Stimulated activated CD4-positive, alpha-beta T cell treated with anti-CD3 and anti-CD28 coated beads, Interleukin-12 subunit alpha, Interleukin-12 subunit beta, amount 100 ng/mL, for 4 hours (primary cell): ENCODE results near the gene HSPA12B.
A peak's percentile ranks its signal among the peaks of the same experiment; 100 is the strongest.

ENCODE experiments used
- DNase-seq: peaks from one replicate; pipeline ENCODE4 v3.0.0-alpha.2; 2020

HSPA12B gene

GRCh38 chr20:3749689-3750531 lies 17.4 kb downstream of the HSPA12B start:
- no peak for DNase-seq

DNA sequence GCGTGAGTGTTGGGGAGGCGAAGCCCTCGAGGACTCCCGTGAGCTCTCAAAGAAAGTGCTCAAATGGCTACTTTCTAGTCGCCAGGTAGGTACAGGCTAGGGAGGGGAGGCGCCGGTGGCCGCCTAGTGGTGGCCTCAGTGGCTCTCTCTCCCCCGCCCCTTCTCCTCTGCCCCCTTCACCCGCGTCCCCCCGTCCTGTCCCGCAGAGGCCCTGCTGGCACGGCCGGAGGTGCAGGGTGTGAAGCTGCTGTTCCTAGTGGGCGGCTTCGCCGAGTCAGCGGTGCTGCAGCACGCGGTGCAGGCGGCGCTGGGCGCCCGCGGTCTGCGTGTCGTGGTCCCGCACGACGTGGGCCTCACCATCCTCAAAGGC lies 18.8 kb downstream of the HSPA12B start:
- no peak for DNase-seq

GRCh38 chr20:3751675-3752385 lies 19.3 kb downstream of the HSPA12B start:
- peak; percentile 41 for DNase-seq

GRCh38 chr20:3752386-3752759 lies 19.9 kb downstream of the HSPA12B start:
- DNase-seq, result no peak

- DNase-seq, result peak; percentile 45
These were observed 20.6 kb downstream of the HSPA12B start for GRCh38 chr20:3753098-3753497.

GRCh38 chr20:3753501-3754275 lies 21.2 kb downstream of the HSPA12B start:
- no peak for DNase-seq

DNA sequence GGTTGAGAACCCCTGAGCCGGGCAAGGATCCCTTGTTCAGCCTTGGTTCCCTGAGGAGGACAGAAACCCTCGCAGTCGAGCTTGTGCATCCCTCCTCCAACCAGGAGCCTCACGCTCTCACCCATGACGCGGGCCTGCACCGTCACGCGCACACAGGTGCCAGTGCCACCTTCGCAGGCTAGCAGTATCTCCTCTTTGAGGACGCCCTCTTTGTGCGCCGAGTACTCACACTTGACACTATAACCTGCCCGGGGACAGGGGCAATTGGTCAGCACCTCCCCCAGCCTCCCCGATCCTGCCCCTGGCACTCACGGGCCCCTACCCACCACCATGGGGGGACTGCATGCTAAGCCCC lies 21.8 kb downstream of the HSPA12B start:
- no peak for DNase-seq

DNA sequence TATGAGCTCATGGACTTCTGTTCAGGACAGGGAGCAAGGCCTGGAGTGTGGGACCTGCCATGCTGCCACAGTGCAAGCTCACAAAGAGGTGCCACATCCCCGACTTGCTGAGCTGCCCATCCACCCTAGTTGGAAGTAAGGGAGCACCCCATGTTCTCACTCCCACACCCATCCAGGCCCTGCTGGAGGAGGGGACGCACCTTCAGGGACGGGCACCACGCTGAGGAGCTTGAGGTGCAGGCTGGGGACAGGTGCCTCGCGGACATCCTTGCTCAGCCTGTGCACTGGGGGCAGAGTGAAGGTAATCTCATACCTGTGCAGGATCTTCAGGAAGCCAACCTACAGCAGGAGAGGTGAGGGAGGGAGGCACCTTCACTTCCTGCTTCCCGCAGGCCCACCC lies 22.8 kb downstream of the HSPA12B start:
- DNase-seq, result no peak

DNA sequence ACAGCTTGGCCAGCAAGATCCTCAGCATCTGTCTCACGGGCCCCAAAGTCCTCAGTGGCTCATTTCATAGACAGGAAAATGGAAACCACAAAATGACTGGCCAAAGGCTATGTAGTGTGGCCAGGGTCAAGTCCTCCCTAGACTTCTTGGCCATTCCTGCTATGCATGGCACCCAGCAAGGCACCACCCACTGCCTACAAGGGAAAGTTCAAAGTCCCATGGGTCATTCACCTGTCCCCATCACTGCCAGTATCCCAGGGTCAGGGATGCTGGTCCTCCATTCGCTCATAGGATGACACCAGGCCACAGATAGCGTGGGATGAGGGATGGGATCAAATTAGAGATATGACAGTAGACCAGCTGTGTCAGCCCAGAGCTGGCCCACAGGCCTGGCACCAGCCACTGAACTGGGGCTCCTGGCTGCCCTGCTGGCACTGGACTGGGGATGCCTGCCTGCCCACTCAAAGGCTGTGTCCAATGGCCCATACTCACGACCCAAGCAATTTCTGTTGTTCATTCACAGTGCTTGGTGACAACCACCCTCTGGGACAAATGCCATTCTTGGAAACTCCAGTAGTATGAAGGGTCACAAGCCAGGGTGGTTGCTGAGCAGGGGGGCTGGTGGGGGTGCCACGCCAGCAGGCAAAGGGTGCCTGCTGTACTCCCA lies 23.5 kb downstream of the HSPA12B start:
- no peak for DNase-seq

DNA sequence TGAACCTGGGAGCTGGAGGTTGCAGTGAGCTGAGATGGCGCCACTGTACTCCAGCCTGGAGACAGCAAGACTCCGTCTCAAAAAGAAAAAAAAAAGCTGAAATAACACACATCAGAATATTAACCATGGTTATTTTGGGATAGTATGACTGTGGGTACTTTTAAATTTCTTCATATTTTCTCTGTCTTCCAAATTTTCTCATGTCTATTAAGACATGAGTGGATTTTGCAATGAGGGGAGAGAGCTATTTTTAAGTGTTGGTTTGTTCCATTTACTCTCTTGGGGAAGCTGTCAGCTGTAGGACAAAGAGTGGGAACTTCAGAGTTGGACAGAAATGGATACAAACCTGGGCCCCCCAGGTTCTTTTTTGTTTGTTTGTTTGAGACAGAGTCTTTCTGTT lies 24.8 kb downstream of the HSPA12B start:
- DNase-seq, result no peak

- no peak for DNase-seq
These were observed 26.1 kb downstream of the HSPA12B start for GRCh38 chr20:3758566-3758965.

DNA sequence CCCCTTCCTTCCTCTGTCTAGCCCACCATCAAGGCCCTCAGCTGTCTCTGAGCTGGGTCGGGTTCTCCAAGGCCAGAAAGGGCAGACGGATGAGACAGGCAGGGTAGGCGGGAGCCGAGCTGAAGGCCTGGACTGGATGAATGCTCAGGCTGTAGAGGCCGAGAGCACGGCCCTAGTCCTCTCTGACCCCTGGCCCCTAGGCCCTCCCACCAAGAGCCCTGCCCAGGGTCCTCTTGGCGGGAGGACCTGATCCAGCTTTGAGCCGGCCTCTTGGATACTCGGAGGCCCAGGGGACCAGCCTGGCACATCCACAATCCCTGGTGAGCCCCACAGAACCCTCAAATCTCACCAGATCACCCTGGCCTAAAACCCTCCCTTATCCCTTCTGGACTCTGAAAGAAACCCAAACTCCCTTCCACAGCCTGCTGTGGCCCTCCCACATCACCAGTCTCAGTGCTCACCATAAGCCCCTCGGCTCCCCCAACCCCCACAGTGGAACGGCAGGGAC lies 26.9 kb downstream of the HSPA12B start:
- DNase-seq, result no peak

DNA sequence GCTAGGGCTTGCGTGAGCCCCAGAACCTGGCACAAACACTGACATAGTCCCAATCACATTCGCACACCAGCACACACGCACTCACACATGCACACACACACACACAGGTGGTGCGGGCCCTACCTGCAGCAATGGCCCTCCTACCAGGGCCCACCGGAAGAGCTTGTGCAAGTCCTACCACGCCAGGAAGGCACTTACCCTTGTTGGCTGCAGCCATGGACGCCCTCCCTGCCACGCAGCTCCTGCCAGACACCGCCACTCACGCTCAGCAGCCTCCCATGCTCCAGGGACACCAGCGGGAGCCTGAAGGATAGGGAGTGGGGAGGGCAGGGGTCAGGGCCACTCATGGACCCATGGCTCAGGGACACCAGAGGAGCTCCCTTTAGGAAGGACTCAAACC lies 27.4 kb downstream of the HSPA12B start:
- DNase-seq, result no peak

DNA sequence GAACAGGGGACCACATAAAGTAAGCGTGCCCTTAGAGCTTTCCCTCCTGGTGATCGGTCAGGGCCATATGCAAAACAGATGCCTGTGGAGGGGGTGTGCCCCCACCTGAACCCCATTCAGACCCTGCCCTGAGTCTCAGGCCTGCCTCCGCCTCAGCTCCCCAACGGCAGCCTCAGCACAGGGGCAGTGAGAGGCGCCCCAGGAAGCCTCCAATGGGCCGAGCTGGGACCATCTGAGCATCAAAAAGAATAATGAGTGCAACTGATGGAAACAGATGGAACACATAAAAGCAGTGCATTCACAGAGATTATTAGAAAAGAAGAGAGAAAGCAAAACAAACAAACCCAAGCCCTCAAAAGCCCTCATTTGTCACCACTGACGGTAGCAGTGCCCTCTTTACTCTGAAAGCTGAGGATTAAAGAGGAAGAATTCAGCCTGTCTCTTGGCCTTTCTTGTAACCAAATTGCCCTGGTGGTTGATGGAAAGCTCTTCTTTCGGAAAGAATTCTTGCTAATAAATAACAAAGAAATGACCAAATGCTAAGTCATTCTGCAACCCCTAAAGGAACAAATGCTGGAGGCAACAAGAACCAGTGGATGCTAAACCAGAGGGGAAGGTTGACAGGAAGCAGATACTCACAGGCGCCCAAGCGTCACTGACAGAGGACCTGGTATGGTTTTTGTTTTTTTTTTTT lies 28.3 kb downstream of the HSPA12B start:
- no peak for DNase-seq

DNA sequence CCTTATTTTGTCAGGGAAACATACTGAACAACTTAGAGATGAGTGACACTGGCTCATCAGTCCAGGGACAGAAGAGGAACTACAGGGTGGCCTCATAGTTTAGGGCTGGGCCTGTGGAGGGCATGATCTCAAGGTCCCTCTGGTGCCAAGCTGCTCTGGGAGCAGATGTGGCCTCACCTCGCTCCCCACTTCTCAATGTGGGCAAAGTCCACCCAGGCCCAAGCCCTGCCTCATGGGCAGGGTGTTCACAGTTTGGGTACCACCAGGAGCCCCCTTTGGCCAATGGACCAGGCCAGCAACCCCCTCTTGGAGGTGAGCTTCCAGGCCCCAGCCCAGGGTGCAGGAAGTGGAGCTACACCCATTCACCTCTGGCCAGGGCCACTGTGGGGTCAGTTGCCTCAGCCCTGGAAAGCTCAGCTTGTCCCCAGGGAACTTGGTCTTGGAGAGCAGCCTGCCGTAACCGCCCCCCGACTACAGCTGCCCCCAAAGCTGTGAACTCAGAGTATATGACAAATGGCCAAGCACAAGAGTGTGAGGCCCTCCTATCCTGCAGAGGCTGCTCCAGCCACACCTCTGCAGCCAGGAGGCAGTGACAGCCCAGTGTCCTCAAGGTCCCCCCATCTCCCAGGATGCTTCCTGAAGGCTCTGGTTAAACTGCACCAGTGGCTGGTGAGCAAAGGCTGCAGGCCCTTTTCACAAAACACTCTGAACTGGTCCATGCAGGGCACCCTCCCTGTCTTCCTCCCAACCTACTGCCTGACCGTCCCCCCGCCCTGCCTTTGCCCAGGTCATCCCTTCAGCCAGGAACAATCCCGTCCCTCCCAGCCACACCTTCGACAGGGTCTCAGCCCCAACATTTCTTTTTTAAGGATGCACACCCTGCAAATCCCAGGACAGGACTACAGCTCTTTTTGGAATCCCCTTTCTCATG lies 31.5 kb downstream of the HSPA12B start:
- DNase-seq, result no peak

DNA sequence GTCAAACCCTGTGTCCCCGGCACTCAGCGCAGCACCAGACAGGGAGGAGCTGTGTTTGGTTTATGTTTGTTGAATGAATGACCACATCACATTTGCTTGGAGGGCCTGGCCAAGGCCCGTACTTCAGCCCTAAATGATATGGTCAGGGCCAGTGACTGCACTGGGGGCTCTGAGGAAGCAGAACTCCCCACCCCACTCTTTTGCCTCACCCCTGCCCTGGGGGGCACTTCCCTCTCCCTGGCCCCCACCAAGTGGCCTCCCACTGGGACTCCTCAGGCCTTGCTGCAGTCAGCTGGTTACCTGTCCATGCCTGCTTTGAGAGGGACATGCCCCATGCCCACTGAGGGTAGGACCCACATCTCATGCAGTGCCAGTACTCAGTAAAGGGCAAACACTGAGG lies 32.2 kb downstream of the HSPA12B start:
- no peak for DNase-seq

- no peak for DNase-seq
These were observed 32.8 kb downstream of the HSPA12B start for GRCh38 chr20:3765171-3765882.

GRCh38 chr20:3766422-3767109 lies 34.1 kb downstream of the HSPA12B start:
- no peak for DNase-seq

DNA sequence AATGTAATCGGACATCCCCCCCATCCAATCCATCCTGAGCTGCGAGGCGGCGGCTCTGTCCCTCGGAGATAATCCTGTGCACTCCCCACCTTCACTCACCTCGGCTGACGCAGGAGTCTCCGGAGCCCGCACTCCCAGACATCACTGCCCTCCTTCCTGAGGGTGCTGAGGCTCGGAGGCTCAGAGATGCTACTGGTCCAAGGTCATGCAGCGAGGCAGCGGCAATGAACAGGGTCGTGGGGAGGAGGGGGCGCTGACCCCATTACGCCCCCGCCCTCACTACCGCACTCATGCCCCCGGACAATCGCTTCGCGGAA lies 34.6 kb downstream of the HSPA12B start:
- DNase-seq, result no peak
